WTC11 (cell line): Measurements from ENCODE around the gene ATF6B. TPM values are rescaled to one million over a fixed set of nuclear protein-coding genes. Genes with fewer than 3 reads are reported as not detected.

Experiments used
- ATAC-seq: fragments of 200-7000 bp; cut with Tn5 transposase; 2 replicates; pipeline ENCODE4 v1.10.0; 2021; ENCODE audit warnings: mild to moderate bottlenecking, moderate library complexity
- CTCF ChIA-PET: fragments of 300-600 bp; sonication (Branson Sonifier 250); formaldehyde crosslinking; loops from one replicate; lab custom pipeline; 2021; ENCODE audit warnings: antibody characterized with exemption; lab: Charles Lee
- POLR2A ChIA-PET: fragments of 350-600 bp; sonication (Branson Sonifier 250); formaldehyde crosslinking; loops from one replicate; lab custom pipeline; 2021; ENCODE audit warnings: antibody characterized with exemption; lab: Charles Lee
- DNase-seq: peaks from one replicate; pipeline ENCODE4 v3.0.0; 2021; ENCODE audit warnings: low spot score
- H3K27ac Mint-ChIP-seq: 2 replicates; pipeline ENCODE4 v1.8.0; 2021; ENCODE audit warnings: mixed read lengths
- H3K27me3 Mint-ChIP-seq: 2 replicates; pipeline ENCODE4 v1.8.0; 2021; ENCODE audit warnings: low read depth, mild to moderate bottlenecking, moderate library complexity, mixed read lengths
- H3K36me3 Mint-ChIP-seq: 2 replicates; pipeline ENCODE4 v1.8.0; 2021; ENCODE audit warnings: mixed read lengths
- H3K4me1 Mint-ChIP-seq: 2 replicates; pipeline ENCODE4 v1.8.0; 2022; ENCODE audit warnings: mixed read lengths
- H3K4me3 Mint-ChIP-seq: 2 replicates; pipeline ENCODE4 v1.8.0; 2021; ENCODE audit warnings: mild to moderate bottlenecking, moderate library complexity, mixed read lengths
- H3K9me3 Mint-ChIP-seq: 2 replicates; pipeline ENCODE4 v1.8.0; 2021; ENCODE audit warnings: mixed read lengths
- ATF2 ChIP-seq: sonication (generic); formaldehyde crosslinking; IDR thresholded peaks from 2 replicates; pipeline ENCODE4 v1.8.1; 2022; ENCODE audit warnings: low read depth, missing genetic modification reagents, borderline replicate concordance
- ATF3 ChIP-seq: sonication (generic); formaldehyde crosslinking; conservative IDR thresholded peaks from 2 replicates; pipeline ENCODE4 v1.8.1; 2022; ENCODE audit warnings: mild to moderate bottlenecking, missing genetic modification reagents
- CREB1 ChIP-seq: sonication (generic); formaldehyde crosslinking; IDR thresholded peaks from 2 replicates; pipeline ENCODE4 v1.8.0; 2023; ENCODE audit warnings: mild to moderate bottlenecking, missing genetic modification reagents
- E2F5 ChIP-seq: sonication (generic); formaldehyde crosslinking; IDR thresholded peaks from 2 replicates; pipeline ENCODE4 v1.8.1; 2022; ENCODE audit warnings: mild to moderate bottlenecking, moderate library complexity, missing genetic modification reagents
- GRHL2 ChIP-seq: fragments of 250-450 bp; sonication (Bioruptor Pico); IDR thresholded peaks from 2 replicates; pipeline ENCODE4 v1.8.0; 2022; ENCODE audit warnings: mild to moderate bottlenecking, moderate library complexity; ENCODE audit not compliant: insufficient replicate concordance, severe bottlenecking
- MYBL2 ChIP-seq: sonication (generic); formaldehyde crosslinking; IDR thresholded peaks from 2 replicates; pipeline ENCODE4 v1.8.1; 2023; ENCODE audit warnings: mild to moderate bottlenecking, moderate library complexity, missing genetic modification reagents
- PRRX2 ChIP-seq: fragments of 250-450 bp; sonication (Bioruptor Pico); IDR thresholded peaks from 2 replicates; pipeline ENCODE4 v1.8.0; 2021; ENCODE audit warnings: mild to moderate bottlenecking
- TP53 ChIP-seq: sonication (generic); formaldehyde crosslinking; IDR thresholded peaks from 2 replicates; pipeline ENCODE4 v1.8.1; 2023; ENCODE audit warnings: mild to moderate bottlenecking, missing genetic modification reagents
- ZBTB43 ChIP-seq: sonication (generic); formaldehyde crosslinking; IDR thresholded peaks from 2 replicates; pipeline ENCODE4 v1.8.1; 2023; ENCODE audit warnings: mild to moderate bottlenecking, missing genetic modification reagents
- ZNF317 ChIP-seq: sonication (generic); formaldehyde crosslinking; IDR thresholded peaks from 2 replicates; pipeline ENCODE4 v1.8.1; 2023; ENCODE audit warnings: low read depth, mild to moderate bottlenecking, moderate library complexity, missing genetic modification reagents, borderline replicate concordance
- ZNF425 ChIP-seq: fragments of 250-450 bp; sonication (Bioruptor Pico); conservative IDR thresholded peaks from 2 replicates; pipeline ENCODE4 v1.9.0; 2021; ENCODE audit warnings: mild to moderate bottlenecking
- ZNF512 ChIP-seq: sonication (generic); formaldehyde crosslinking; IDR thresholded peaks from 2 replicates; pipeline ENCODE4 v1.8.1; 2022; ENCODE audit warnings: missing genetic modification reagents, borderline replicate concordance
- total RNA-seq: library from RNA; stranded (reverse); gene quantifications from 3 replicates; pipeline ENCODE4 v1.2.3, GENCODE V29; 2021

ATF6B gene
- total RNA-seq, 1 experiment from 2014 or later = 47.5 TPM

- ChIA-PET POLR2A (no interaction called here), CTCF (interaction anchor here (0.6 to 1.8 kb wide), 16 partner anchors 9 to 198 kb away, joined by 3 to 23 read pairs (median 6); partner anchors contain the start of genes AGPAT1, DXO, FKBPL and TNXB)
- TF ChIP-seq CREB1 (CRISPR knock-in tag) (no peak), ZNF512 (CRISPR knock-in tag) (no peak), ATF3 (CRISPR knock-in tag) (no peak), ZBTB43 (CRISPR knock-in tag) (no peak), GRHL2 (CRISPR knock-in tag) (no peak), TP53 (CRISPR knock-in tag) (no peak), PRRX2 (CRISPR knock-in tag) (no peak), MYBL2 (CRISPR knock-in tag) (no peak), ZNF425 (CRISPR knock-in tag) (no peak), E2F5 (no peak), ATF2 (no peak)
- ATAC-seq (peak; percentile 76), DNase-seq (no peak)
- Mint-ChIP-seq H3K27ac (no peak overlapping the region), H3K4me1 (no peaks in the 10 kb centered on the region), H3K36me3 (no peaks in the 10 kb centered on the region), H3K27me3 (peaks cover 2% of the 10 kb centered on the region; the same call in 1 of the 2 replicates), H3K9me3 (no peaks in the 10 kb centered on the region), H3K4me3 (no peak overlapping the region)
Observed at GRCh38 chr6:32096394-32097258, 31.4 kb downstream of the ATF6B start.

GRCh38 chr6:32096087-32096393, 32.0 kb downstream of the ATF6B start:
- Mint-ChIP-seq H3K4me1 (no peaks in the 10 kb centered on the region), H3K4me3 (no peak overlapping the region), H3K27me3 (peaks cover 2% of the 10 kb centered on the region; the same call in 1 of the 2 replicates), H3K27ac (no peak overlapping the region), H3K9me3 (no peaks in the 10 kb centered on the region), H3K36me3 (no peaks in the 10 kb centered on the region)
- DNase-seq = no peak
- CTCF ChIA-PET = interaction anchor here (1.2 to 1.8 kb wide), 4 partner anchors 8 to 34 kb away, joined by 5 to 20 read pairs (median 7); partner anchors contain the start of gene FKBPL
- POLR2A ChIA-PET = no interaction called here
- ATAC-seq = no peak; the same call in 1 of the 2 replicates
- TF ChIP-seq ZNF317 (CRISPR knock-in tag) (no peak), ATF3 (CRISPR knock-in tag) (no peak)
